Endothelial cell (in vitro differentiated cells): ENCODE measurements around the gene OR2AT4. TPM values are rescaled to one million over a fixed set of nuclear protein-coding genes. Genes with fewer than 3 reads are reported as not detected.
A peak's percentile ranks its signal among the peaks of the same experiment; 100 is the strongest.

Experiments
- DNase-seq: peaks from one replicate; pipeline ENCODE4 v3.0.0; 2021; ENCODE audit warnings: low spot score
- H3K27ac Mint-ChIP-seq: one replicate; pipeline ENCODE4 v1.8.0; 2021; ENCODE audit warnings: mixed read lengths, inconsistent platforms; ENCODE audit not compliant: unreplicated experiment
- H3K27me3 Mint-ChIP-seq: one replicate; pipeline ENCODE4 v1.8.0; 2021; ENCODE audit warnings: mild to moderate bottlenecking, moderate library complexity, mixed read lengths, inconsistent platforms; ENCODE audit not compliant: unreplicated experiment
- H3K36me3 Mint-ChIP-seq: one replicate; pipeline ENCODE4 v1.8.0; 2021; ENCODE audit warnings: mild to moderate bottlenecking, low read depth, mixed read lengths, inconsistent platforms; ENCODE audit not compliant: unreplicated experiment
- H3K4me1 Mint-ChIP-seq: one replicate; pipeline ENCODE4 v1.8.0; 2021; ENCODE audit warnings: mild to moderate bottlenecking, mixed read lengths, inconsistent platforms; ENCODE audit not compliant: unreplicated experiment
- H3K4me3 Mint-ChIP-seq: one replicate; pipeline ENCODE4 v1.8.0; 2021; ENCODE audit warnings: mild to moderate bottlenecking, mixed read lengths, inconsistent platforms; ENCODE audit not compliant: unreplicated experiment
- H3K9me3 Mint-ChIP-seq: one replicate; pipeline ENCODE4 v1.8.0; 2021; ENCODE audit warnings: mixed read lengths, inconsistent platforms; ENCODE audit not compliant: unreplicated experiment
- long read RNA-seq: library from polyadenylated mRNA; unstranded; transcript quantifications from one replicate; pipeline ENCODE4 v2.0.0, GENCODE V29; 2020; ENCODE audit not compliant: unreplicated experiment
- total RNA-seq: library from RNA; stranded (reverse); fragmentation: NEBNext Ultra II Directional; extraction: Animal tissue kit (Norgen Biotek cat#: 25700); gene quantifications from one replicate; pipeline ENCODE4 v1.2.1, GENCODE V29; 2021; ENCODE audit not compliant: unreplicated experiment
- TF ChIP-seq, protein P1 (sequence below): fragments of 200-600 bp; sonication (generic); IDR thresholded peaks from one replicate; pipeline ENCODE4 v1.5.0; 2021; ENCODE audit warnings: antibody characterized with exemption; ENCODE audit not compliant: unreplicated experiment

The OR2AT4 gene
- 0.08 TPM for total RNA-seq
- long read RNA-seq, result 0 reads

DNA sequence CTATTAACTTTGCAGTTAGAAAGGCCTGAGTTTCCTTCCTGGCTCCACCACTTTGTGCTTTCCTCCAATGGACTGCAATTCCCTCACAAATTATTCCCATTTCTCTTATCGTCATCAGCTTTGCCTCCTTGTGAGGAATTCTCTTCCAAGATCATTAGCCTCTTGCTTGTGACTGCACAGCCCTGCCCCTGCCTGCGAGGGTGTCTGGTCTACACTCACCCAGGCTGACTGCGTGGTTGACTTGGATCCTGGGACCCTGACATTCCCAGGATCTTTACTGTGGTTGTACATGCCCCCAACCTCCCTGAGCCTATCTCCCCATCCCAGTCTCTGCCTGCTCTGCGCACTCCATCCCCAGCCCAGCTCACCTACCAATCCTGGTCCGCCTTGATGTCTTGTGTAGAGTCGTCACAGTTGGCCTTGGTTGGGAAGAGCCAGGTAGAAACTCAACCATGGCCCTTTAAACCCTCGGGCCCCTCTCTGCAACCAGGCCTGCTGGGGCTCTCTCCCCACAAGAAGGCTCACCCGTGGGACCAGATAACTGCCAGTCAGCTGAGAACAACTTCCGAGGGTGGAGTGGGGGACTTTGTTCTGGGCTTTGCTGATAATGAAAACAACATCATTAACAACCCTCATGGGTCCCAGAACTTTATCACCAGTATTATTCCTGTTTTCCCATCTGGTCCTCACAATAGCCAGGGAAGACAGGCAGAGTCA lies at the start of gene OR2AT4:
Gene OR2AT4, minus strand, starts transcription at position 421 of the 717 bp plus-strand sequence.
- Mint-ChIP-seq H3K36me3 (peaks cover 5% of the 10 kb centered on the region), H3K27ac (no peak within 1 kb of the TSS), H3K4me3 (no peak within 1 kb of the TSS), H3K4me1 (peaks cover 3% of the 10 kb centered on the region), H3K9me3 (no peaks in the 10 kb centered on the region), H3K27me3 (peaks cover 2% of the 10 kb centered on the region)
- TF ChIP-seq, protein P1, sequence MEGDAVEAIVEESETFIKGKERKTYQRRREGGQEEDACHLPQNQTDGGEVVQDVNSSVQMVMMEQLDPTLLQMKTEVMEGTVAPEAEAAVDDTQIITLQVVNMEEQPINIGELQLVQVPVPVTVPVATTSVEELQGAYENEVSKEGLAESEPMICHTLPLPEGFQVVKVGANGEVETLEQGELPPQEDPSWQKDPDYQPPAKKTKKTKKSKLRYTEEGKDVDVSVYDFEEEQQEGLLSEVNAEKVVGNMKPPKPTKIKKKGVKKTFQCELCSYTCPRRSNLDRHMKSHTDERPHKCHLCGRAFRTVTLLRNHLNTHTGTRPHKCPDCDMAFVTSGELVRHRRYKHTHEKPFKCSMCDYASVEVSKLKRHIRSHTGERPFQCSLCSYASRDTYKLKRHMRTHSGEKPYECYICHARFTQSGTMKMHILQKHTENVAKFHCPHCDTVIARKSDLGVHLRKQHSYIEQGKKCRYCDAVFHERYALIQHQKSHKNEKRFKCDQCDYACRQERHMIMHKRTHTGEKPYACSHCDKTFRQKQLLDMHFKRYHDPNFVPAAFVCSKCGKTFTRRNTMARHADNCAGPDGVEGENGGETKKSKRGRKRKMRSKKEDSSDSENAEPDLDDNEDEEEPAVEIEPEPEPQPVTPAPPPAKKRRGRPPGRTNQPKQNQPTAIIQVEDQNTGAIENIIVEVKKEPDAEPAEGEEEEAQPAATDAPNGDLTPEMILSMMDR, result no peak
- no peak for DNase-seq

DNA sequence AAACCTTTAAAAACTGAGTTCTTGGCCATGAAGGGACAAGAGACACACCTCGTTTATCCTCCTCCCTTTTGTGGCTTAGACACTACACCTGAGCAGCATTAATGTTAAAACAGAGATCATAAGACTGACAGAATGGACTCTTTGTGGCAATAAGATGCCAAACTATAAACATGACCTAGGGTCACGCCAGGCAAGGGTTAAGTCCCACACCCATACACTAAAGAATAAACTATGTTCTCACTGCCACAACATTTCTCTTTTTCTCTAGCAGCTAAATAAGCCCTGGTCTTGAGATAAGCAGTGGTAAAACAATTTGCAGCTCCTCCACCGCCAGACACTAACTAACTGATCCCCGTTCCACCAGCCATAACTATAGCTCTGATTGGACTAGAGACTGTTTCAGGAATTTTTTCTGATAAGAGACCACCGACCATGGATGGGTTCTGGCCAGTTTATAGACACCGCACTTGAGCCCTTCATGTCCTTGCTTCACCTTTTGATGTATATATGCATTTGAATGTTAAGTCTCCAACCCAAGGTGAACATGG lies 49.4 kb upstream of the OR2AT4 start:
- Mint-ChIP-seq H3K27ac (peak overlapping the region; percentile 16), H3K4me1 (peaks cover 40% of the 10 kb centered on the region), H3K27me3 (peaks cover 9% of the 10 kb centered on the region), H3K9me3 (no peaks in the 10 kb centered on the region), H3K36me3 (peaks cover 3% of the 10 kb centered on the region), H3K4me3 (no peak overlapping the region)
- DNase-seq, result no peak
- TF ChIP-seq, protein P1, result no peak

DNA sequence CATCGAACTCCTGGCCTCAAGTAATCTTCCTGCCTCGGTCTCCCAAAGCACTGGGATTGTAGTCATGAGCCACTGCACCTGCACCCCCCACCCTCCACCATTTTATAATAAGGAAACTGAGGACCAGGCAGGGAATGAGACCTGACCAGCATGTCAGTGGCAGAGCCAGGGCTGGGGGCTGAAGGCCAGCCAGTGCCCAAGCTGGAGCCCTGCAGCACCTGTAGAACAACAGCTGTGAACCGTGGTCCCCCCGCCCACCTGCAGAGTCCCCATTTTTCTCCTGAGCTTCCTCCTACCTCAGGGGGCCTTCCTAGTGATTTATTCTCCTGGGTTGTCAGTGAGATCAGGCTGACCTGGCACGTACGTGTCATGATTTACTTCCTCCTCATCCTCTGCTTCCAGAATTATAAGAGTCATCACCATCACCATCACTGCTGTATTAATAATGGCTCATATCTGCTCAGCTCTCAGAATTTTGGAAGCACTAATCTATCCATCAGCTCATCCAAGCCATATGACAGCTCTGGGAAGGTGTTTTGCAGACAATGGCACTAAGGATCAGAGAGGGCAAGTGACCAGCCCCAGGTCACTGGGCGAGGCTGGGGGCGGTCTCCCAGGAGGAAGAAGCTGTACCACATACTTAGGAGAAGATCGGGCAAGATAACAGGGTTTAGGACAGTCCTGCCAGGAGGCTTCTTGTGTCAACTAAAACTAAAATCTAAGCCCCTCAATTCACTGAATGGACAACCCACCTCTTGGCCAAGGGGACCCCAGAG lies 48.7 kb upstream of the OR2AT4 start:
- no peak overlapping the region for H3K4me3 Mint-ChIP-seq

DNA sequence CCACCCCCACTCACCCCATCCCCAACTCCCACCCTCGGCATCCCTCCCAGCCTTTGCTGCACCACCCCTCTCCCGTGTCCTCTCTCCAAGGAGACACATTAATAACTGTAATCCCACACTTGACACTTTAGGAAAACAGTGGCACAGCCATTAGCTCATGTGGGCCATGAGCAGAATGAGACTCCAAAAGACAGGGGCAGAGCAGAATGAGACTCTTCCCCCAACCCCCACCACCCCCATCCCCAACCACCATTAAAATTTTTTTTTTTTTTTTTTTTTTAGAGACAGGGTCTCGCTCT lies 48.0 kb upstream of the OR2AT4 start:
- H3K27ac Mint-ChIP-seq, result no peak overlapping the region
- TF ChIP-seq, protein P1, result peak; percentile 5
- peaks cover 33% of the 10 kb centered on the region for H3K4me1 Mint-ChIP-seq
- no peak for DNase-seq
- peaks cover 9% of the 10 kb centered on the region for H3K27me3 Mint-ChIP-seq
- no peaks in the 10 kb centered on the region for H3K9me3 Mint-ChIP-seq
- no peak overlapping the region for H3K4me3 Mint-ChIP-seq
- peaks cover 3% of the 10 kb centered on the region for H3K36me3 Mint-ChIP-seq

More for the DNA sequence above, 48.7 kb upstream of the OR2AT4 start:
- Mint-ChIP-seq H3K9me3 (no peaks in the 10 kb centered on the region), H3K36me3 (peaks cover 3% of the 10 kb centered on the region), H3K27ac (no peak overlapping the region), H3K27me3 (peaks cover 9% of the 10 kb centered on the region), H3K4me1 (peaks cover 35% of the 10 kb centered on the region)
- no peak for DNase-seq
- TF ChIP-seq, protein P1, result no peak

DNA sequence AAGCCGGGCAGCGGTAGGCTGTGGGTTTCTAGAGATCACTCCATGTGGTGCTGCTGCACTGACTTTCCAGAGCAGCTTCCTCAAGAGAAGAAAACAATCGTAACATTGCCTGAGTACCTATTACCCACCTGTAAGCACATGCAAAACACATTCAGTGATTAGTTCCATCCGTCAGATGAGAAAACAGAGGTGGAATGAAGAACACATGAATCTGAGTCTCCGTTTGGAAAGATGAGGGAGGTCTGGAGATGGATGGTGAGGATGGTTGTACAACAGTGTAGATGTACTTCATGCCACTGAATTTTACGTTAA lies 46.7 kb upstream of the OR2AT4 start:
- no peaks in the 10 kb centered on the region for H3K9me3 Mint-ChIP-seq
- H3K4me1 Mint-ChIP-seq, result peaks cover 32% of the 10 kb centered on the region
- no peak for DNase-seq
- H3K36me3 Mint-ChIP-seq, result peaks cover 3% of the 10 kb centered on the region
- no peak overlapping the region for H3K4me3 Mint-ChIP-seq
- TF ChIP-seq, protein P1, result no peak
- H3K27me3 Mint-ChIP-seq, result peaks cover 9% of the 10 kb centered on the region
- H3K27ac Mint-ChIP-seq, result no peak overlapping the region
